Brain microvascular endothelial cell (primary cell): ENCODE measurements around the gene SHISA5.

ENCODE experiments used
- DNase-seq: peaks from one replicate; pipeline ENCODE4 v3.0.0-alpha.2; 2020
- H3K27ac ChIP-seq: fragments of 250-450 bp; sonication (Bioruptor Pico); 2 replicates; pipeline ENCODE4 v1.5.1; 2020; ENCODE audit warnings: mild to moderate bottlenecking, moderate library complexity
- H3K27me3 ChIP-seq: fragments of 250-450 bp; sonication (Bioruptor Pico); replicated peaks from 2 replicates; pipeline ENCODE4 v1.5.1; 2020; ENCODE audit warnings: mild to moderate bottlenecking
- H3K36me3 ChIP-seq: fragments of 250-450 bp; sonication (Bioruptor Pico); replicated peaks from 2 replicates; pipeline ENCODE4 v1.5.1; 2020; ENCODE audit warnings: mild to moderate bottlenecking
- H3K4me3 ChIP-seq: 2 replicates; pipeline ENCODE4 v1.5.1; 2011; ENCODE audit warnings: low read depth, mild to moderate bottlenecking, control low read depth, low read length, moderate library complexity
- in situ Hi-C: cut with HindIII; loops from 2 replicates; pipeline ENCODE4 v1.10.0; 2017; ENCODE audit warnings: low sequenced_read_pairs, low pct_ligation_motif_present
- TF ChIP-seq, protein P1 (sequence below): IDR thresholded peaks from 2 replicates; pipeline ENCODE4 v1.5.1; 2011; ENCODE audit warnings: low read depth, mild to moderate bottlenecking, moderate library complexity, low read length, control low read depth, inconsistent platforms; ENCODE audit errors: missing control alignments

The SHISA5 gene

DNA sequence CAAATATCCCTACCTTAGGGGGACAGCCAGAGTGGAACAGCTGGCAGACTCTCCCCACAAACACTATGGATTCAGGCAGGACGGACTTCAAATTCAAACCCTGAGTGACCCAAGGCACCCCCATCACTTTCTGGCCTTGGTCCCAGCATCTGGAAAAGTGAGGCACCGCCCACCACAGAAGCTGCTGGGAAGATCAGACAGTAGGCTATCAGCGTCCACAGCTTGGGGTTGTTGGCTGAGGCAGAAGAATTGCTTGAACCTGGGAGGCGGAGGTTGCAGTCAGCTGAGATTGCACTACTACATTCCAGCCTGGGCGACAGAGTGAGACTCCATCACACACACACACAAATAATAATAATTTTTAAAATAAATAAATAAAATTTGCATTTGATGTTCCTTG lies 44.2 kb upstream of the SHISA5 start:
- H3K36me3 ChIP-seq: no peaks in the 10 kb centered on the region

DNA sequence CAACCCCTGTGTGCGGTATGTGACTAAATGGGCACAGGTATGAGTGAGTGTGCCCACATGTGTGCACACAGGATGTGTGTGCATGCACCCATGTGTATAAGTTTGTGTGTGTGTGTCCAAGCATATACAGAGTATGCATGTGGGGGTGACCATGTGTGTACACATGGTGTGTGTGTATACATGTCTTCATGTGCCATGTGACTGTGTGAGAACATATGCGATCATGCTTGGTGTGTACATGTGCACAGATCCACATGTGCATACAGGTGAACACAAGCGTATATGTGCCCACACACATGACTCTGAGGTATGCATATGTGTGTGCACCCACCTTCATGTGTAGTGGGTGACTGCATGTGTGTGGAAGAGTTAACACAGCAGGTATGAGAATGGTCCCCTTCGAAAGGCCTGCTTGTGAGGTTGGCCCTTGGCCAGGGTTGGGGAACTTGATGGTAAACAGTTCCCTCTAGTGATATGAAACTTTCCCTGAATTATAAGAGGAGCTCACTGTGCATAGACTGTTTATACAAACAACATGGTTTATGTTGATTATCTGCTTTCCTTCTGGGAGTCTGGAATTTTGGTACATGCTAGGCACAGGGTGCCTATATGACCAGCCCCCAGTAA lies 42.3 kb upstream of the SHISA5 start:
- no peaks in the 10 kb centered on the region for H3K36me3 ChIP-seq
- H3K27me3 ChIP-seq: no peaks in the 10 kb centered on the region
- TF ChIP-seq, protein P1, sequence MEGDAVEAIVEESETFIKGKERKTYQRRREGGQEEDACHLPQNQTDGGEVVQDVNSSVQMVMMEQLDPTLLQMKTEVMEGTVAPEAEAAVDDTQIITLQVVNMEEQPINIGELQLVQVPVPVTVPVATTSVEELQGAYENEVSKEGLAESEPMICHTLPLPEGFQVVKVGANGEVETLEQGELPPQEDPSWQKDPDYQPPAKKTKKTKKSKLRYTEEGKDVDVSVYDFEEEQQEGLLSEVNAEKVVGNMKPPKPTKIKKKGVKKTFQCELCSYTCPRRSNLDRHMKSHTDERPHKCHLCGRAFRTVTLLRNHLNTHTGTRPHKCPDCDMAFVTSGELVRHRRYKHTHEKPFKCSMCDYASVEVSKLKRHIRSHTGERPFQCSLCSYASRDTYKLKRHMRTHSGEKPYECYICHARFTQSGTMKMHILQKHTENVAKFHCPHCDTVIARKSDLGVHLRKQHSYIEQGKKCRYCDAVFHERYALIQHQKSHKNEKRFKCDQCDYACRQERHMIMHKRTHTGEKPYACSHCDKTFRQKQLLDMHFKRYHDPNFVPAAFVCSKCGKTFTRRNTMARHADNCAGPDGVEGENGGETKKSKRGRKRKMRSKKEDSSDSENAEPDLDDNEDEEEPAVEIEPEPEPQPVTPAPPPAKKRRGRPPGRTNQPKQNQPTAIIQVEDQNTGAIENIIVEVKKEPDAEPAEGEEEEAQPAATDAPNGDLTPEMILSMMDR: no peak
- in situ Hi-C loops: no loop called here
- H3K27ac ChIP-seq: no peak overlapping the region
- H3K4me3 ChIP-seq: no peak overlapping the region
- no peak for DNase-seq

More for the DNA sequence above, 44.2 kb upstream of the SHISA5 start:
- no peak overlapping the region for H3K27ac ChIP-seq
- H3K4me3 ChIP-seq: no peak overlapping the region
- no peaks in the 10 kb centered on the region for H3K27me3 ChIP-seq
- in situ Hi-C loops: no loop called here
- TF ChIP-seq, protein P1: no peak
- DNase-seq: no peak

DNA sequence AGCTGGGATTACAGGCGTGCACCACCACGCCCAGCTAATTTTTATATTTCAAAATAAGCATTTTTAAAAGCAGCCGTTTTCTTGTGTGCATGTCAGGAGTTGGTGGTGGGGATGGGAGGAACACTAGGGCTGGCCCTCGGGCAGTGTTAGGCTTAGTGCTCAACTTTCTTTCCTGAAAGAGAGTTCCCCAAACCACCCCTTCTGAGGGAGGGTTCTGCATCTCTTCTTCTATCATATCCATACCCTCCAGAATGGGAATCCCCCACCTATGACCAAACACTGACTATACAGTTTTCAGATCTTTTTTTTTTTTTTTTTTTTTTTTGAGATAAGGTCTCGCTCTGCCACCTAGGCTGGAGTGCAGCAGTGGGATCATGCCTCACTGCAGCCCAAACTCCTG lies 40.2 kb upstream of the SHISA5 start:
- no peak for DNase-seq
- TF ChIP-seq, protein P1: no peak
- no peaks in the 10 kb centered on the region for H3K36me3 ChIP-seq
- in situ Hi-C loops: no loop called here
- no peak overlapping the region for H3K4me3 ChIP-seq
- H3K27ac ChIP-seq: no peak overlapping the region
- no peaks in the 10 kb centered on the region for H3K27me3 ChIP-seq

DNA sequence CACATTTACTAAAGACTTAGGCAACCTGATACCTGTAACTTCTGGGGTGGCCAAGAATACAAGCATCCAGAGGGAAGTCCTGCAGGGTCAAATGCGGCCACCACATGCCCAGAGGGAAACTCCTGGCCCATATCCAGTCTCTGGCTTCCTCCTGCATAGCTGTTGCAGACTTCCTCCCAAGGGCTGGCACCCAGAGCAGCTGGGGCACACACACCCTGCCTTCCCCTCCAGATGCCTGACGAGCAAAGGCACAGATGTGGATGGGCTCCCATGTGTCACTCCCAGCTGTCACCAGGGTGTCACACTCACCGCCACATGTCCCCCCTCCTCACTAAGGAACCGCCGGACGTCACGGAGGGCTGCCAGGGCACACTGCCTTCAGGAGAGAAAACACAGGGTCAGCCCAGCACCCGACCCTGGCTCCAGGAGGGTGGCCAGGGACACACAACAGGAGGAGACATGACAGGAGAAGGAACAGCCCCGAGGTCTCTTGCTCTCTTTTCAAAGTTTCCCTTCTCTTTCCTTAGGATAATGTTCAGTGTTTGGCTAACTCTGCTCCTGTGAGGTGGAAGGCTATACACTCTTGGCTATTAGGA lies 39.4 kb upstream of the SHISA5 start:
- TF ChIP-seq, protein P1: no peak
- no peak overlapping the region for H3K4me3 ChIP-seq
- DNase-seq: no peak
- in situ Hi-C loops: no loop called here
- no peaks in the 10 kb centered on the region for H3K36me3 ChIP-seq
- no peak overlapping the region for H3K27ac ChIP-seq
- H3K27me3 ChIP-seq: no peaks in the 10 kb centered on the region

GRCh38 chr3:48538451-48538850 lies 34.5 kb upstream of the SHISA5 start:
- DNase-seq: no peak
- no peaks in the 10 kb centered on the region for H3K27me3 ChIP-seq
- TF ChIP-seq, protein P1: no peak
- no peak overlapping the region for H3K4me3 ChIP-seq
- in situ Hi-C loops: no loop called here
- peaks cover 9% of the 10 kb centered on the region for H3K36me3 ChIP-seq
- H3K27ac ChIP-seq: no peak overlapping the region

GRCh38 chr3:48536785-48537184 lies 32.8 kb upstream of the SHISA5 start:
- H3K27me3 ChIP-seq: no peaks in the 10 kb centered on the region
- TF ChIP-seq, protein P1: no peak
- in situ Hi-C loops: no loop called here
- no peak overlapping the region for H3K4me3 ChIP-seq
- DNase-seq: no peak
- H3K36me3 ChIP-seq: peaks cover 9% of the 10 kb centered on the region
- no peak overlapping the region for H3K27ac ChIP-seq
